22Rv1 (cell line): Measurements from ENCODE around the gene ACTL8.

Experiments
- CTCF ChIP-seq: fragments of 450-650 bp; IDR thresholded peaks from 2 replicates; pipeline ENCODE4 v1.5.1; 2017; ENCODE audit warnings: mild to moderate bottlenecking
- ZFX ChIP-seq: fragments of 450-650 bp; IDR thresholded peaks from 2 replicates; pipeline ENCODE4 v1.6.1; 2017; ENCODE audit warnings: antibody characterized with exemption, borderline replicate concordance

DNA sequence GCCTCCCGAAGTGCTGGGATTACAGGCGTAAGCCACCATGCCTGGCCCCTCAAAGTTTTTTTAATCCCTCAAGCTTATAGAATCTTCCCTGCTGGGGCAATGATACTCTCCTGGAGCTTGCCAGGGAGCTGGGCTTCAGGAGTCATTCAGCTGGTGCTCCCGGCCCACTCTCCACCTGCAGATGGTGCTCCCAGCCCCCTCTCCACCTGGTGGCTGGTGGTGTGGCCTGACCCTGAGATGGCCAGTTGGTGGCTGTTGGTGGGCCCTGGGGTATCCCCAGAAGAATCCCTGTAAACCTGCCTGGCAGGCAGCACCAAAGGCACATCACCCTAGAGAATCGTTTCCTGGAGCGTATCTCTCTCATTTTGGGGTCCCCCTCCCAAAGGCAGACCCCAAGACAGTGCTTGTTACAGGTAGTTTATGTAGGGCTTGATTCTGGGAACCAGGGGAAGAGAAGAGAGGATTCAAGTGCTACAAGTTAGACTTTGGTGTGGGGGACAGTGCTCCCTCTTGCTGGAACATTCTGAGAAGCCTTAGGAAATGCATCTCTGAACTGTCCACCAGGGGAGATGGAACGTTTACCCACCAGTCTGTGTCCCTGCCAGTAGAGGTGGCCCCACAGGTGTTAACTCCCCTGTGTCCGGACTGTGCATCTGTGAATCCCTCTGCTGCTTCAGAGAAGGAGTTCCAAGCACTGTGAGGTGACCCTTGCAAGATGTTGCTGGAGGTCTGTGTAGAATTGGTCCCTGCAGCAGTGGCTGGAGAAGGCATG, 29.1 kb upstream of the ACTL8 start:
- TF ChIP-seq CTCF (no peak), ZFX (no peak)
